Measurements from ENCODE around the gene LAMA2. TPM values are rescaled to one million over a fixed set of nuclear protein-coding genes. Genes with fewer than 3 reads are reported as not detected.

LAMA2 gene
- polyA plus RNA-seq, 1 of the 3 experiments (the other 2 are of a cell fraction), result 0.92 TPM

- ChIA-PET CTCF (interaction anchor here (1.2 kb wide), 1 partner anchor 23 kb away, joined by 3 read pairs; no protein-coding TSS in a partner anchor), POLR2A (no interaction called here)
- H3K27me3 ChIP-seq (ENCODE audit: insufficient read depth), result no peaks in the 10 kb centered on the region
- H3K27ac ChIP-seq (ENCODE audit: low read depth in 2 of 2, low read length in 1 of 2), result no peak overlapping the region
- peaks cover 3 to 17% of the 10 kb centered on the region in 2 experiments for H3K36me3 ChIP-seq (replicated peaks in 1 of 2; ENCODE audit: control insufficient read depth in 1 of 2, insufficient read depth in 2 of 2, low read length in 1 of 2)
- H4K20me1 ChIP-seq (ENCODE audit: insufficient read depth), result no peaks in the 10 kb centered on the region
- TF ChIP-seq PBX3 (IDR thresholded peaks at IDR 0.05) (peak; percentile 72), TCF12 (IDR thresholded peaks at IDR 0.05) (peak; percentile 86), FOSL2 (IDR thresholded peaks at IDR 0.05; ENCODE audit: borderline replicate concordance, low read depth) (no peak), TAF1 (IDR thresholded peaks at IDR 0.05; ENCODE audit: borderline replicate concordance, low read depth, low read length) (no peak), NFIC (IDR thresholded peaks at IDR 0.05; ENCODE audit: borderline replicate concordance) (peak; percentile 52; the same call in 1 of the 2 replicates), EP300 (IDR thresholded peaks at IDR 0.05; ENCODE audit: borderline replicate concordance in 1 of 2, low read depth in 1 of 2, low read length in 1 of 2) (0 out of 4 replicates have a peak, but pooled peaks of 1 of the 2 experiments have one; percentile 41)
- no peaks in the 10 kb centered on the region for H3K9me2 ChIP-seq
- no peak overlapping the region for H2AFZ ChIP-seq (ENCODE audit: low read depth)
- no peak overlapping the region for H3K4me3 ChIP-seq (ENCODE audit: low read depth in 2 of 2, low read length in 1 of 2)
- H3K79me2 ChIP-seq (ENCODE audit: insufficient read depth), result no peaks in the 10 kb centered on the region
- H3K9me3 ChIP-seq, result no peaks in the 10 kb centered on the region
- no peak overlapping the region for H3K9ac ChIP-seq
- no peak overlapping the region for H3K4me2 ChIP-seq
- DNase-seq, result no peak
- H3K4me1 ChIP-seq (ENCODE audit: control insufficient read depth in 1 of 2, insufficient read depth in 2 of 2, low read depth in 1 of 2, low read length in 1 of 2), result no peaks in the 10 kb centered on the region; a peak in 1 of 4 replicates
- H3F3A ChIP-seq (replicated peaks; ENCODE audit: insufficient read depth), result no peaks in the 10 kb centered on the region
- WGBS (ENCODE audit: low lambda C conversion rate), result 28% methylated on average over 4 of the region's 4 CpGs
Measured at GRCh38 chr6:129476810-129477209, 593.9 kb downstream of the LAMA2 start.

- POLR2A ChIA-PET, result no interaction called here
- 70% methylated on average over 4 of the region's 4 CpGs for WGBS (ENCODE audit: low lambda C conversion rate)
- no peaks in the 10 kb centered on the region for H3K79me2 ChIP-seq (ENCODE audit: insufficient read depth)
- H3K9me3 ChIP-seq, result no peaks in the 10 kb centered on the region
- H2AFZ ChIP-seq (ENCODE audit: low read depth), result no peak overlapping the region
- H3K4me3 ChIP-seq (ENCODE audit: low read depth in 2 of 2, low read length in 1 of 2), result no peak overlapping the region
- DNase-seq, result no peak
- H3K4me1 ChIP-seq (ENCODE audit: control insufficient read depth in 1 of 2, insufficient read depth in 2 of 2, low read depth in 1 of 2, low read length in 1 of 2), result no peaks in the 10 kb centered on the region; a peak in 1 of 4 replicates
- TF ChIP-seq MEF2A (IDR thresholded peaks at IDR 0.05; ENCODE audit: borderline replicate concordance, low read depth) (no peak), CHD2 (IDR thresholded peaks at IDR 0.05; ENCODE audit: low read length, partially characterized antibody) (no peak), TCF12 (IDR thresholded peaks at IDR 0.05) (no peak), PBX3 (IDR thresholded peaks at IDR 0.05) (no peak), FOXM1 (IDR thresholded peaks at IDR 0.05; ENCODE audit: low read depth) (no peak), USF1 (IDR thresholded peaks at IDR 0.05; ENCODE audit: borderline replicate concordance, low read depth) (no peak), GABPA (IDR thresholded peaks at IDR 0.05; ENCODE audit: low read depth) (no peak), RCOR1 (IDR thresholded peaks at IDR 0.05; ENCODE audit: low read length) (no peak)
- H3K27ac ChIP-seq (ENCODE audit: low read depth in 2 of 2, low read length in 1 of 2), result no peak overlapping the region
- no peaks in the 10 kb centered on the region for H4K20me1 ChIP-seq (ENCODE audit: insufficient read depth)
- no peaks in the 10 kb centered on the region; the same call in 1 of the 2 replicates for H3K9me2 ChIP-seq
- H3K4me2 ChIP-seq, result no peak overlapping the region
- H3K9ac ChIP-seq, result no peak overlapping the region
- H3K27me3 ChIP-seq (ENCODE audit: insufficient read depth), result no peaks in the 10 kb centered on the region
- H3K36me3 ChIP-seq (replicated peaks in 1 of 2; ENCODE audit: control insufficient read depth in 1 of 2, insufficient read depth in 2 of 2, low read length in 1 of 2), result peaks cover 3 to 16% of the 10 kb centered on the region in 2 experiments
- CTCF ChIA-PET, result no interaction called here
- H3F3A ChIP-seq (replicated peaks; ENCODE audit: insufficient read depth), result no peaks in the 10 kb centered on the region
Measured at GRCh38 chr6:129478379-129478778, 595.4 kb downstream of the LAMA2 start.

Measured in SK-N-SH (cell line).